Endothelial cell of umbilical vein (primary cell): ENCODE measurements around the gene JAKMIP3. TPM values are rescaled to one million over a fixed set of nuclear protein-coding genes. Genes with fewer than 3 reads are reported as not detected.

Experiments
- BruUV-seq: library from RNA; stranded (reverse); fragments of 400-500 nt; replicated peaks from 2 replicates; lab custom pipeline; 2021; lab: Mats Ljungman, UMichigan
- CTCF ChIA-PET: fragments of 300-600, 350-600 bp; sonication (Branson Sonifier 250); formaldehyde crosslinking; loops from one replicate; lab custom pipeline; 2021; ENCODE audit warnings: antibody characterized with exemption, inconsistent platforms; lab: Charles Lee
- POLR2A ChIA-PET: fragments of 300-600, 350-600 bp; sonication (Branson Sonifier 250); formaldehyde crosslinking; loops from one replicate; lab custom pipeline; 2021; ENCODE audit warnings: antibody characterized with exemption, inconsistent platforms; lab: Charles Lee
- DNase-seq: peaks from one replicate; pipeline ENCODE4 v3.0.0-alpha.2; 2011; ENCODE audit warnings: low read depth, low spot score
- FAIRE-seq: peaks from 2 replicates; lab custom pipeline; 2011; peaks lifted over from hg19 to GRCh38; lab: Jason Lieb, UNC
- H2AFZ ChIP-seq: 2 replicates; pipeline ENCODE4 v1.6.0; 2012; ENCODE audit warnings: low read depth, low read length, control low read depth, inconsistent platforms
- H3K27ac ChIP-seq: 2 replicates; pipeline ENCODE4 v1.5.1; 2011; ENCODE audit warnings: low read depth, mild to moderate bottlenecking, control low read depth, low read length, moderate library complexity; ENCODE audit not compliant: insufficient read depth
- H3K27me3 ChIP-seq, 2 experiments: 2 replicates each; pipeline versions ENCODE4 v1.6.0 to v1.6.1; 2011; ENCODE audit warnings: low read length in 2 of 2, mixed read lengths in 1 of 2; ENCODE audit not compliant: control insufficient read depth in 2 of 2, insufficient read depth in 2 of 2
- H3K36me3 ChIP-seq, 2 experiments: 2 replicates in 1 of 2; 3 replicates in 1 of 2; pipeline ENCODE4 v1.5.1; 2011; ENCODE audit warnings: low read length in 2 of 2, mild to moderate bottlenecking in 1 of 2, moderate library complexity in 1 of 2; ENCODE audit not compliant: control insufficient read depth in 2 of 2, insufficient read depth in 2 of 2; ENCODE audit errors: extremely low read depth in 1 of 2
- H3K4me1 ChIP-seq: 3 replicates; pipeline ENCODE4 v1.5.1; 2011; ENCODE audit warnings: mild to moderate bottlenecking, low read length; ENCODE audit not compliant: control insufficient read depth, insufficient read depth; ENCODE audit errors: extremely low read depth
- H3K4me2 ChIP-seq: 2 replicates; pipeline ENCODE4 v1.6.1; 2011; ENCODE audit warnings: low read length, control low read depth, mixed read lengths; ENCODE audit not compliant: insufficient read depth
- H3K4me3 ChIP-seq, 3 experiments: fragments of 200-600 bp in 1 of 3; sonication (generic), shearing (Covaris generic) in 1 of 3; replicated peaks in 1 of 3; 2 replicates each; pipeline ENCODE4 v1.5.1; 2011 to 2016; ENCODE audit warnings: control low read depth in 3 of 3, low read length in 3 of 3, mild to moderate bottlenecking in 2 of 3, inconsistent platforms in 1 of 3, low read depth in 1 of 3, moderate library complexity in 1 of 3; ENCODE audit not compliant: insufficient read depth in 1 of 3
- H3K79me2 ChIP-seq: 2 replicates; pipeline ENCODE4 v1.6.0; 2012; ENCODE audit warnings: low read length, inconsistent platforms; ENCODE audit not compliant: control insufficient read depth, insufficient read depth
- H3K9ac ChIP-seq: replicated peaks from 2 replicates; pipeline ENCODE3; 2011; ENCODE audit warnings: low read length, control low read depth; ENCODE audit not compliant: insufficient read depth; ENCODE audit errors: extremely low read depth
- H3K9me1 ChIP-seq: replicated peaks from 3 replicates; pipeline ENCODE4 v1.6.0; 2011; ENCODE audit warnings: mild to moderate bottlenecking, low read length; ENCODE audit not compliant: control insufficient read depth, insufficient read depth; ENCODE audit errors: extremely low read depth
- H3K9me3 ChIP-seq: replicated peaks from 2 replicates; pipeline ENCODE4 v1.5.1; 2012; ENCODE audit warnings: low read length, inconsistent platforms; ENCODE audit not compliant: control insufficient read depth, insufficient read depth
- H4K20me1 ChIP-seq: replicated peaks from 2 replicates; pipeline ENCODE3; 2011; ENCODE audit warnings: mild to moderate bottlenecking, low read length; ENCODE audit not compliant: control insufficient read depth, insufficient read depth; ENCODE audit errors: extremely low read depth
- EZH2 ChIP-seq: IDR thresholded peaks from 2 replicates; pipeline ENCODE4 v1.6.1; 2012; ENCODE audit warnings: borderline replicate concordance, low read depth, mild to moderate bottlenecking, moderate library complexity, low read length, inconsistent platforms; ENCODE audit not compliant: severe bottlenecking
- FOS ChIP-seq: IDR thresholded peaks from 2 replicates; pipeline ENCODE4 v1.6.1; 2011; ENCODE audit warnings: mild to moderate bottlenecking, low read length, moderate library complexity, borderline replicate concordance; ENCODE audit not compliant: insufficient read depth
- dilution Hi-C: fragments of 300-500 bp; cut with MboI; formaldehyde crosslinking; loops from one replicate; pipeline ENCODE4 v1.15.0; 2019; ENCODE audit warnings: low sequenced_read_pairs; ENCODE audit not compliant: extremely low pct_ligation_motif_present
- intact Hi-C: fragments of 100-400 bp; cut with micrococcal nuclease; formaldehyde crosslinking; loops from one replicate; pipeline ENCODE4 v1.10.0; 2022
- polyA plus RNA-seq, 4 experiments: library from polyadenylated mRNA; depleted of rRNA in 3 of 4; stranded (reverse) in 3 of 4; unstranded in 1 of 4; fragments of >200 nt; gene quantifications; 2 replicates each; pipeline versions ENCODE4 v1.2.1 to v1.2.3, GENCODE V29; 2011 to 2012; ENCODE audit warnings: missing spikeins in 1 of 4
- total RNA-seq: library from RNA; stranded (reverse); gene quantifications from 2 replicates; pipeline ENCODE4 v1.2.3, GENCODE V29; 2021

JAKMIP3 gene
- total and polyA plus RNA-seq, 2 donors (not counting 3 experiments of a cell fraction or from before 2014, with no cell fraction given), result 0.01 TPM; not detected in 1

DNA sequence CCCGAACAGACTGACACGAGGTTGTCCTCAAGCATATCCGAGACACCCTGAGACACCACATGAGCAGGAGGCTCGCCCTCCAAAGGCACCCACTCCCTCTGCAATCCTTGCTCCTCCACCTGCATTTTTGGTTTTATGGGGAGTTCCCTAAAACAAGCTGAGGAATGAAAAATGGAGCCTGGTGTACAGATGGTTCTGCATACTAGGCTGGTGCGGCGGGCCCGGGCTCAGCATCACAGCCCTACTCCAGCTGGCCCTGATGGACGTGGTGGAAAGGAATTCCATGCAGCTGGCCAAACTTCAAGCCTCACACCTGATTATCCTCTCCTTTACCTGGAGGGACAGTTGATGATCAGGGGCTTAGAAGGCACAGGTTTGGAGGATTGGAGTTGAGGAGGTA lies 30.3 kb upstream of the JAKMIP3 start:
- FAIRE-seq, result no peak
- H3K27ac ChIP-seq, result no peak overlapping the region

DNA sequence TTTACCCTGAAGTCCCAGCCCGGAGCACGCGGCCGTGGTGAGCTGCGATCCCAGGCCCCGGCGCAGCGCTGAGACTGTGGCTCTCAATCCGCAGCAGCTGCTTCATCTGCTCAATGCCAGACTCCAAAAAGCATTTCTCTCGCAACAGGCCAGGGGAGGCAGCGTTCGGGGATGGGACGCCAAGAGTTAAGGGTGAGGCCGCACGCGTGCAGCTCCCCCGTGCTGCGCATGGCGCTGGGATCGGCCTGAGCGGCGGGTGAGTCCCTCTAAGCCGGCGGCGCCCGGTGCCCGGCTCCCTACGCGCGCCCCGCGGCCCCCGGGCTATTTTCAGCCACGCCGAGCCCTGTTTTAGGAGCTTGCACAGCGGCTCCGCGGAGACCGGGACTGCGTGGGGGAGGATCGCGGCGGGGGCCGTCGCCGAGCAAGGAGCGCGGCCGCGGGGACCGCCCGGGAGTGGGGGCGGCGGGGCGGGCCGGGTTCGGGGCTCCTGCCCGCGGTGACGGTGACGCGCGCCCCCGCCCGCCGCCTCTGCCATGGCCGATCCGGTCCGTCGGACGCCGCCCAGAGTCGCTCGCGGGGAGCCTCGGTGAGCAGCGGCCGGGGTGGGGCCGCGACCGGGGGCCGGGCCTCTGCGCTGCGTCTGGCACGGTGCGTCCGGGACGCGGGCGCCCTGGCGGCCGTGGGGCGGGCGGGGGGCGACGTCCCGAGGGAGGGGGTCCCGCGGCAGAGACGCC lies 29.4 kb upstream of the JAKMIP3 start:
- H3K9me3 ChIP-seq, result no peaks in the 10 kb centered on the region
- H3K36me3 ChIP-seq, result no peaks in the 10 kb centered on the region
- no peak overlapping the region for H3K9ac ChIP-seq
- H4K20me1 ChIP-seq, result no peaks in the 10 kb centered on the region
- FAIRE-seq, result no peak
- H3K4me1 ChIP-seq, result no peaks in the 10 kb centered on the region
- intact Hi-C loops (no loop called here), dilution Hi-C loops (no loop called here)
- H3K4me3 ChIP-seq, result no peak overlapping the region
- H2AFZ ChIP-seq, result no peak overlapping the region
- H3K79me2 ChIP-seq, result no peaks in the 10 kb centered on the region
- H3K27ac ChIP-seq, result no peak overlapping the region
- CTCF ChIA-PET, result interaction anchor here (0.8 kb wide), 1 partner anchor 13 kb away, joined by 4 read pairs; no protein-coding TSS in a partner anchor
- H3K4me2 ChIP-seq, result no peak overlapping the region
- DNase-seq, result no peak
- peaks cover 24% of the 10 kb centered on the region in 2 experiments for H3K27me3 ChIP-seq
- POLR2A ChIA-PET, result no interaction called here
- H3K9me1 ChIP-seq, result no peaks in the 10 kb centered on the region
- BruUV-seq, result no TSS peak
- TF ChIP-seq EZH2 (peak; percentile 36), FOS (no peak)

More for the DNA sequence above, 30.3 kb upstream of the JAKMIP3 start:
- Histone ChIP-seq H3K36me3 (no peaks in the 10 kb centered on the region), H3K4me1 (no peaks in the 10 kb centered on the region), H2AFZ (no peak overlapping the region), H3K79me2 (no peaks in the 10 kb centered on the region), H3K9ac (no peak overlapping the region), H4K20me1 (no peaks in the 10 kb centered on the region), H3K9me1 (no peaks in the 10 kb centered on the region), H3K4me2 (no peak overlapping the region), H3K4me3 (no peak overlapping the region), H3K9me3 (no peaks in the 10 kb centered on the region), H3K27me3 (peaks cover 24% of the 10 kb centered on the region in 2 experiments)
- CTCF ChIA-PET, result no interaction called here
- no peak for TF ChIP-seq EZH2
- dilution Hi-C loops, result no loop called here
- POLR2A ChIA-PET, result no interaction called here
- DNase-seq, result no peak
- intact Hi-C loops, result no loop called here
- no TSS peak for BruUV-seq
